ENCODE data around the gene CYBA.

Gene CYBA

DNA sequence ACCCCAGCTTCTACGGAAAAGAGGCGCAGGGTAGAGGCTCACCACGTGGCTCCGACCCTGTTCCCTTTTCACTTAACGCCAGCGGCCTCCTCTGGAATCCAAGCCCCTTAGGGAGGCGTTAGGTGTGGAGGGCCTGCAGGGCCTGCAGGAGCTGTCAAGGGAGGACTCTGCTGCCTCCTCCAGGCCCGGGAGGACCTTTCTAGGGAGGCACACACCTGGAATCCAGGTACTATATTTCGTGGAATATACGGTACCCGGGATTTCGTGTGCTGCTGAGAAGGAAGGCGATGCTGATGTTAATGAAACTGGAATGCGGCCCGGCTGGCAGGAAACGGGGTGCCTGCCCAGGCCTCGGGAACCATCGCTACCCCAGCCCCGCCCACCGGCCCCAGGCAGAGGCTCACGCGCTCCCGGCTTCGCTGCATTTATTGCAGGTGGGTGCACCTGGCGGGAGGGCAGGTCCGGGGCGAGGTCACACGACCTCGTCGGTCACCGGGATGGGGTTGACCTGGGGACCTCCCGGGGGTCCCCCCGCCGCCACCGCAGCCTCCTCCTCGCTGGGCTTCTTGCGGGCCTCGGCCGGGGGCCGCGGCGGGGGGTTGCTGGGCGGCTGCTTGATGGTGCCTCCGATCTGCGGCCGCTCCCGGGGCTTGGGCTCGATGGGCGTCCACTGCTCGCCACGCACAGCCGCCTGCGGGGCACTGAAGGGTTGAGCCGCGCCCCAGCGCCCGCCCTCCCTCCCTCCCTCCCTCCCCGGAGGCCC lies 7.8 kb downstream of the CYBA start:
- no peak for DNase-seq

DNA sequence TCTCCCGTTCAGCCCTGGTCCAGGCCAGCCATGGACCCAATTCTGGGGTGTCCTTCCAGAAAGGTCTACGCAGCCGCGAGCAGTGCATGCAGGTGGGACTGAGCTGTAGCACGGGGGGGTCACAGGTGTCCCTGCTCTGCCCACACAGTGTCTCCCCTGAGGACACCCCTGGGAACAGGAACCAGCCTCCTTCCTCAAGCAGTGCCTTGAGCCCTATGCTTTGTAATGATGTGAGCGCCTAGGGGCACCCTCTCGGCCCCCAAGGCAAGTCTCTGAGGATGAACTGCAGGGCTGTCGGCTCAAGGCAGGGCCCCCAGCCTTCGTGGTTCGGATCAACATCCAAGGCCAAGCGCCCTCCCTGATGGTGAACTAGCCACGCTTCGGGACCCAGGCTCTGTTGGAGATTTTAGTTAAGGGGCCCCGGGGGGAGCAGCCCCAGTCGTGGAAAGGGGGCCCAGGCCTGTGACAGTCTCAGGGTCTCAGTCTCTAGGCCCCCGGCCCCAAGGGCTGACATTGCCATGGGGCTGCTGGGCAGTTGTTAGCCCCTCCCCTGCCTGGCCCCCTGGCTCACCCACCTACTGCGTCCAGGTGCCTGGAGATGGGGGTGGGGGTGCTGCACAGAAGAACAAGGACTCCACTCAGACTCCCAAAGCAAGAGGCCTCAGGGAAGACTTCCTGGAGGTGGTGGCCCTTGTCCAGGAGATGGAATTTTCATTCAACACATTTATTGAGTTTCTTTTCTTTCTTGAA lies 10.2 kb downstream of the CYBA start:
- no peak for DNase-seq

DNA sequence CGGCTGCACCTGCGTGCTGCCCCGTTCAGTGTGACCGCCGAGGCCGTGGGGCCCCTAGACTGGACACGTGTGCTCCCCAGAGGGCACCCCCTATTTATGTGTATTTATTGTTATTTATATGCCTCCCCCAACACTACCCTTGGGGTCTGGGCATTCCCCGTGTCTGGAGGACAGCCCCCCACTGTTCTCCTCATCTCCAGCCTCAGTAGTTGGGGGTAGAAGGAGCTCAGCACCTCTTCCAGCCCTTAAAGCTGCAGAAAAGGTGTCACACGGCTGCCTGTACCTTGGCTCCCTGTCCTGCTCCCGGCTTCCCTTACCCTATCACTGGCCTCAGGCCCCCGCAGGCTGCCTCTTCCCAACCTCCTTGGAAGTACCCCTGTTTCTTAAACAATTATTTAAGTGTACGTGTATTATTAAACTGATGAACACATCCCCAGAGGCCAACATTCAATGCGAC lies 10.8 kb downstream of the CYBA start:
- no peak for DNase-seq

DNA sequence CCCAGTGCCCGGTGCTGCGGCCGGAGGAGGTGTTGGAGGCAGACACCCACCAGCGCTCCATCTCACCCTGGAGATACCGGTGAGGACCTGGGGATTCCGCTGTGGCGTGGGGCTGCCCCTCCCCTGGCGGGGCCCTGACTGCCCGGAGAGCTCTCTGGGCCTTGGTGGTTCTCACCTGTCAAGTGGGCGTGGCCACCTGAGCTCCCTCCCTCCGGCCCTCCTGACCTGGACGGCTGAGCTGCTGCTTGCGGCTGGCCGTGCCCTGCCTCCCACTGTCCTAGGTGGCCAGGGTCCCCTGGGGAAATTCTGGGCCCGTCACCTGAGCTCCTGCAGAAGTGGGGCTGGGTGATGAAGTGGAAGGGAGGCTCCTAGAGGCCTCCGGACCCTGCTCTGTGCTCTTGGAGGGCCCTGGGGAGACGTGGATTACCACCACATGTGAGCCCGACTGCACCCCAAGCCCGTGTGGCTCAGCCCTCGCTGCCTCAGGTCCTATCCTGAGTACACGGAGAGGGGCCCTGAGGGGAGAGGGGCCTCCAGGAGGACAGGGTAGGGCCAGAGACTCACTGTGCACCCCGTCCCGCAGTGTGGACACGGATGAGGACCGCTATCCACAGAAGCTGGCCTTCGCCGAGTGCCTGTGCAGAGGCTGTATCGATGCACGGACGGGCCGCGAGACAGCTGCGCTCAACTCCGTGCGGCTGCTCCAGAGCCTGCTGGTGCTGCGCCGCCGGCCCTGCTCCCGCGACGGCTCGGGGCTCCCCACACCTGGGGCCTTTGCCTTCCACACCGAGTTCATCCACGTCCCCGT lies 11.4 kb downstream of the CYBA start:
- DNase-seq, result no peak

DNA sequence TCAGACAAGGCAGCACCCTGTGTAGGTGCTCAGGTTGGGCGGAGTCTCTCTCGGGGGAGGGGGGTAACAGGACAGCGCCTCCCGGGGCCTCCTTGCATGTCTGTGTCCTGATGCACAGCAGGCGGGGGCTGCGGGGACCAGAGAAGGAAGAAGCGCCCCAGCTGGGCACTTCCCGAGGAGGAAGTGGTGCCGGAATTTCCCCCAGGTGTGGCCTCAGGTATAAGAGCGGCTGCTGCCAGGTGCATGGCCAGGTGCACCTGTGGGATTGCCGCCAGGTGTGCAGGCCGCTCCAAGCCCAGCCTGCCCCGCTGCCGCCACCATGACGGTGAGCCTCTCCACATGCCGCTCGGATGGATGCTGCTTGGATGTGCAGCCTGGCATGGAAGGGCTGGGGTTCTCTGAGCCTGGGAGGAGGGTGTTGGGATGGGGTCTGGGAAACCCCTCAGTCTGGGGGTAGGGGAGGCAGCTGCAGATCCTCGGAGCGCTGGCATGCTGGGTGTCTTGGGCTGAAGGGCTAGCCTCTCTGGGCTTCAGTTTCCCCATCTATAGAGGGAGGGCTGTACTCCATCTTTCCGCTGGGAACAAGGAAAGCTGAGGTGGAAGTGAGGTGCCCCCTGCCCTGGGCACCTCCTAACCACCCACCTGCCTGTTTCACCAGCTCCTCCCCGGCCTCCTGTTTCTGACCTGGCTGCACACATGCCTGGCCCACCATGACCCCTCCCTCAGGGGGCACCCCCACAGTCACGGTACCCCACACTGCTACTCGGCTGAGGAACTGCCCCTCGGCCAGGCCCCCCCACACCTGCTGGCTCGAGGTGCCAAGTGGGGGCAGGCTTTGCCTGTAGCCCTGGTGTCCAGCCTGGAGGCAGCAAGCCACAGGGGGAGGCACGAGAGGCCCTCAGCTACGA lies 12.3 kb downstream of the CYBA start, which contains the start of gene IL17C:
Gene IL17C (plus strand): TSS at position 250 of the 908 bp plus-strand sequence. CDS start 70 bp downstream, at position 320.
- DNase-seq, result no peak

DNA sequence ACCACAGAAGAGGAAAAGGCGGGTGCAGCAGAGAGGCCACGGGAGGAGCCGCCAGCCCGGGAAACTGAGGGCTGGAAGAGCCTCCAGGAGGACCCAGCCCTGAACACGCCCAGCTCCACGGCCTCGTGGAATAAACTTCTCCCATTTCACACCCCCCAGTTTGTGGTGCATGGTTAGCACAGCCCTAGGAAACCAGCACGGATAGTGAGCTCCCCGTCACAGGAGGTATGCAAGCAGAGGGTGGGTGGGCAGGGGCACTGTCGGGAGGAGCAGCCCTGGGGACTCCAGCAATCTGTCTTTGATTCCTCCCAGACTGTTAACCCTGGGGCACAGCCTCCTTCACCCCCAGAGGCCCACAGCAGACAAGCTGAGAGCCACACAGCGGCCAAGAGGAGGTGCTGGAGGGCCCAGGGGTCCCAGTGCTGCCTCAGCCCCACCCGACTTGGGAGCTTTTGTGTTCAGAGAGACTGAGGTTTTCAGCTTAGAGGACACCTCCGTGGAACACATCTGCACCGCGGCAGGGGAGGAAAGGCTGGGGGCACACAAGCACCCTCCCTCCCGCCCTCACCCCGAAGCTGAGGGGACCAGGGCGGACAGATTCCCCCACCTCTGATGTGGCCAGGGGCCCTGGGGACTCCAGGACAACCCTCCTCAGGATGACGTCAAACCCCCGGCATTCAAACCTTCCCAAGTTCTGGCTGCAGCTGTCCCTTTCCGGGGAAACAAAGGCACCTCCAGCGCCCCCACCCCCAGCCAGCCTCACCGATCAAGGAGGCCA lies 14.2 kb downstream of the CYBA start:
- DNase-seq, result no peak

DNA sequence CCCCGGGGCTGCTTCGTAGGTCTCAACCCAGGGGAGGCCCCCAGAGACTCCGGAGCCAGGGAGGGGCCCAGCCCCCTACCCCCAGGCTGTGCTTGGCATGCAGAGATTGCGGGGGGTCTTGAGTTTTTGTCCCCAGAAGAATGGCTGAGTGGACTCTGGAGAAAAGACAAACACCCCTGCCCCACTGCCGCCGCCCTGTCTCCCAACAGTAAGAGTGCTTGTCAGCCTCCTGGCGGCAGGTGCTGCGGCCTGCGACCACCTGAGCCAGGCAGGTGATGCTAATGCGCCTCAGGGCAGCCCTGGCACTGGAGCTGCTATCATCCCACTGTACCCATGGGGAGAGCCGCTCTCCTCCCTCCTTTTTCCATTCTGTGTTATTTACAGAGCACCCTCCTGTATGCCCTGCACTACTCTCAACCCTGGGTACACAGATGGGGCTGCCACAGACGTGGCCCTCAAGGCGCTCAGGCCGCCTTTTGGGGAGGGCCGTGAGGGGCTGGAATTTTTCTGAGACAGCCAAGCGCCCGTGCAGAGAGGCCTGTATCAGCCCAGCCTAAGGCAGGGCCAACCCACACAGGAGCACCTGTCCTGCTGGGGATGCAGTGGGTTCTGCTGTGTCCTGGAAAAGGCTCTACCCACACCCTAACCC lies 15.1 kb downstream of the CYBA start:
- no peak for DNase-seq

DNA sequence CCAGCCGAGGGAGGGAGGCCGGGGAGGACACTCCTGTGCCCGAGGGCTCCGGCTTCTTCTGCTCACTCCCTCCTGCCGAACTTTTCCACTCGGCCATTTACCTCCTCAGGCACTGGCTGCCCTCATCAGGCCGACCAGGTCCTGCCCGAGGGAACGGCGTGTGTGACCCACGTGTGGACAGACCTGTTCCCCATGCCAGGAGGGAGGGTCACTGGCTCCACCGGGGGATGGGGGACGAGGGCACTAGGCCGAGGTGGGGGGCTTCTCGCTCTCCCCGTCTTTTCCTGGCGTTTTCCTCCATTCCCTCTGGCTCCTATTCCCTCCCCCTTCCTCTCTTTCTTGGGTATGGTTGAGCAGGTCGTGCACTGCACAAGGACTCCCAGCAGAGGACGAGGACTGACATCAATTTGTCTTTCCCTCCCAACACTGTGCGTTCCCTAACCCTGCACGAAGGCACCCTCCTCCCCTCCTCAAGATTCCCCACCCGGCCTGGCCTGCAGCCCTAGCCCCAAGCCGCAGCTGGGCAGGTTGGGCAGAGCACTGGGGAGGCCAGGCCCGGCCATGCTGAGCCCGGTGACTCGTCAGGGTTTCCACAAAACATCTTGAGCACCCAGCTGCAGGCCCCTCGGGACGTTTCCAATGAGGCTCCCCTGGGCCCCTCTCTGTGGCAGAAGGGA lies 15.7 kb downstream of the CYBA start:
- DNase-seq, result no peak

DNA sequence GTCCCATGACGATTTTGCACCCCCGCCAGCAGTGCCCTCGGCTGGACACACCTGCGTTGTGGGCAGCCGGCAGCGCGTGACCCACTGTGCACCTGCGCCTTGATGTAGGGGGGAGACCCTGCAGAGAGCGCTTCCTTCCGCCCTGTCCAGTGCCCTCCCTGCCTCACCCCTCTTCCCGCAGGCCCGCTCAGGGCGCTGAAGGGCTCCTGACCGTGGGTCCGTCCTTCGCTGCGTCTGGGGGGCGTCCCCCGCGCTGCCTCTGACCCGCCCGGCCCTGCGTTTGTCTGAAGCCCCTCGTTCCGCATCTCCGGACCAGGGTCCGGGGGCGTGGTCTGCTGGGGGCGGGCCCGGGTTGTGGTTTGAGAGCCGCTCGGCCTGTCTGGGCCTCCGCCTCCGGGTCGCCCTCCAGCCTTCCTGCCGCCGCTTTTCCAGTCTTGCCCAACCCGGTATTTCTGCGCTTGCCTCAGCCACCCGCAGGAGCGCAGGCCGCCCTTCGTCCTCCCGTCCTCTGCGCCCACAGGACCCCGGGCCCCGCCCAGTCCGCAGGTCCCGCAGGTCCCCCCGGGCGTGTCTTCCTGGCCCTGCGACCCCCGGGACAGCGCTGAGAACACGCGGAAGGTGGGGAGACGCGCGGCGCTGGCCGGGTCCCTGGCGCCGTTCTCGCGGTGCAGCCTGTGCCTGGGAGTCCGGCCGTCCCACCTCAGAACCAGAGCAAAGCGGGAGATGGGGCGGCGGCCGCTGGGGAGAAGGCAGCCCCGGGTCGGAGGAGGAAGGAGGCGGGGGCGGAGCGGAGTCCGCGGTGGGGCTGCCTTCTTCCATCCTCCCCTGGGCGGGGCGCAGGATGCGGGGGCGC lies 16.5 kb downstream of the CYBA start:
- DNase-seq, result peak; percentile 62

DNA sequence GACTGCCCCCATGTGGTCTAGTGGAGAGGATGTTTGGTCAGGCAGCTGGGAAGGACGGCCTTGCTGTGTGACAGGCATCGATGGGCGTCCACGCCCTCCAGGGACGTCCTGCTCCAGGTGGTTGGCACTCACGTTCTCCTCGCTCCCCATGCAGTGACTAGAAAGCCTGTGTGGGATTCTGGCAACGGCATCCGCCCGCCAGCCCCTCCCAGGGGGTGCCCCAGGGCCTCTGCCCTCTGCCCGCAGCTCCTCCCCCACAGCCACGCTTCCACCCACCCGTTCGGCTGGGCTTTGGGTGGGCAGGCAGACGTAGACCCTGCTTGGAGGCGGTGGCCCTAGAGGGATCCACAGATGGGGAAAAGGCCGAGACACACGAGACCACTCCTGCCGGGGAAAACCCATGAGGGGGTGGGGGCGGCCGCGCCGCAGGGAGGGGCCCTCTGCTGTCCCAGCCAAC lies 17.1 kb downstream of the CYBA start:
- DNase-seq, result peak; percentile 56

DNA sequence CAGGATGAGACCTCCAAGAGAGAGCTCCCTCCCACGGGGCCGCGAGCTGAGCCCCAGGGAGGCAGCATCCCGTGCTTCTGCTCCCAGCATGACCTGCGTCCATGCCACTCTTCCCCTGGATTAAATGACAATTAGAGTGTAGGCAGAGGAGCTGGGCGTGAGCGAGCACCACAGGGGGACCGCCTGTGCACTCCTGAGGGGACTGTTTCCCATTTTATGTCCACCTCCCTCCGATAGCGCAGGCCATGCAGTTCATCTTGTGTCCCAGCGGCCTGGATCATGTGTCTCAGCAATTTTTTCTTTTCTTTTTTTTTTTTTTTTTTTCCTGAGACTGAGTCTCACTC lies 18.3 kb downstream of the CYBA start:
- DNase-seq, result no peak

DNA sequence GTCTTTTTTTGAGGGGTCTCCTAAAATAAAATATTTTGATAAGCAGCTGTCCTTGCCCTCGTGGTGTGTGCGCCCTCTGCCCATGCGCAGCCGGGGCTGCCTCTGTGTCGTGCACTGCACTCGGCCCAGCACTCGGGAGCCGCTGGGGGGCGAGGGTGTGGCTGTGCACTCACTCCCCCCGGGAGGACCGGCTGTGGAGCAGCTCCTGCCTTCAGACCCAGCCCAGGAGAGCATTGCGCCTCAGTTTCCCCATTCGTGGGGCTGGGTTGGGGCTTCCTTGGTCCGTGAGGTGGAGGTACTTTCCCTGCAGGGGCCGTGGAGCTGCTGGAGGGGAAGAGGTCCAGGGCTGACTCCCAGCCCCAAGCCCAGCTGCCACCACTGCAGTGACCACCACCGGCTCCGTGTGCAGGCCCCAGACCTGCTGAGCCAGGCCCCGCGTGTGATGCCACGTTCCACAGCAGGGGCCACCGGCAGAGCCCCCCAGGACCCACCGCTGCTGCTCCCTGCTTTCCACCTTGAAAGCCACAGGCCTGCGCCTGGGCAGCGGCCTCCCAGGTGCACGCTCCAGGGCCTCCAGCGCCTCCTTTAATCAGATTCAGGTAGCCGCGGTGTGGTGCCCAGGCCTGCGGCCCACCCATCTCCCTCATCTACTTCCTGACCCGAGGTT lies 18.8 kb downstream of the CYBA start:
- no peak for DNase-seq

DNA sequence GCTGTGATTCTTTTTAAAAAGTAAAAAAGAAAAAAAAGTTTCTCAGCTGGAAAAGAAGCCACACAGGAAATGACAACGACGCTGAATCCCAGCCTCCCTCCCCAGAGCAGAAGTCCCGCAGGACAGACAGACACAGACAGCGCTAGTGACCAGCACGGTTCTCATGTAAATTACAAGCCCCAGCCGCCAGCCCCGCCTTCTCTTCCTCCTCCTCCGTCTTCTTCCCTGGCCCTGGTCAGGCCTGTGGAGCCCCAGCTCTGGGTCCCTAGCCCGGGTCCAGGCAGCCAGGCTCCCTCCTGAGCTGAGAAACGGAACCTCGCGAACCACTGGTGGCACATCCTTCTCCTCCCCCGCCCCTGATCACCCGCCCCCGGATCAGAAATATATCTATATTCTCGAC lies 19.5 kb downstream of the CYBA start:
- DNase-seq, result no peak

DNA sequence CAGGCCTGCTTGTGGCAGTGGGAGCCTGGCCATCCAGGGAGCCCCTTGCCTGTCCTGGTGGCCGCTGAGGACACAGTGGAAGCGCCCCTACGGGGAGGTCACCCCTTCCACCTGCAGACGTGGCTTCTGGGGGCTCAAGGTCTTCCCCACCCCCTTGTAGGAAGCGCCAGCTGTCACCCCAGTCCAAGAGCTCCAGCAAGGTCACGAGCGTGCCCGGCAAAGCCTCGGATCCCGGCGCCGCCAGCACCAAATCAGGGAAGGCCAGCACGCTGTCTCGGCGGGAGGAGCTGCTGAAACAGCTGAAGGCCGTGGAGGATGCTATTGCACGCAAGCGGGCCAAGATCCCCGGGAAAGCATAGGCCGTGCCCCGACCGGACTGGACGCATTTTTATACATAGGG lies 19.9 kb downstream of the CYBA start:
- DNase-seq, result no peak

DNA sequence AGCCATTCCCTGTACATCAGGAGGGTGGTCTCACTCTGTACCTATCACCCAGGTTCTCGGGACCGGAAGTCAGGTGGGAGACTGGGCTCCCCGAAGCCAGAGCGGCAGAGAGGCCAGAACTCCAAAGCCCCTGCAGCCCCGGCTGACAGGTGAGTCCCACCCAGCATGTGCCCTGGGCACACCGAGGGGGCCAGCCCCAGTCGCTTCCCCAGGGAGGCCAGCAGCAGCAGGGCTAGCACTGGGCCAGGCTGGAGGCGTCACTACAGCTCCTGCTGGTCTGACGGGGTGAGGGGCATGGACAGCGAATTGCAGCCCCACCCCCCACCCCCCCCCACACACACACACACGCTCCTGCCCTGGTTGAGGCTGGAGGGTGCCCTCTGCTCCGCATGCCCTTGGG lies 20.4 kb downstream of the CYBA start:
- no peak for DNase-seq

DNA sequence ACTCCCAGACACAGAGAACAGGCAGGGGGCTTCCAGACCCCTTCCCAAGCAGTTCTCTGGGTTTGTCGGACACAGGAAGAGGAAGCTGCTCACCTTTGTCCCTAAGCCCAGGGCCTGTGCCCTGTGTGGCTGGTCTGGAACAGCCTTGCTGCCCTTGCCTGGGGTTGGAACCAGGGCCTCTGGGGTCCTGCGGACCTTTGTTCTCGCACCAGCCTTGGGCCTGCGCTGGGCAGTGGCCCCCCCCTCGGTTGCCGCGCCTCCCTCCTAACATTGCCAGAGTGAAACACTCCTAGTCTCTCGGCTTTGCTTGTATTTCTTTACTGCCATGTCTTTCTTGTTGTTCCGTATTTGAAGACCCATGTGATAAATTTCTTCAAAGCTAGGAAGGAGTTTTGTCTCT lies 21.0 kb downstream of the CYBA start:
- no peak for DNase-seq

DNA sequence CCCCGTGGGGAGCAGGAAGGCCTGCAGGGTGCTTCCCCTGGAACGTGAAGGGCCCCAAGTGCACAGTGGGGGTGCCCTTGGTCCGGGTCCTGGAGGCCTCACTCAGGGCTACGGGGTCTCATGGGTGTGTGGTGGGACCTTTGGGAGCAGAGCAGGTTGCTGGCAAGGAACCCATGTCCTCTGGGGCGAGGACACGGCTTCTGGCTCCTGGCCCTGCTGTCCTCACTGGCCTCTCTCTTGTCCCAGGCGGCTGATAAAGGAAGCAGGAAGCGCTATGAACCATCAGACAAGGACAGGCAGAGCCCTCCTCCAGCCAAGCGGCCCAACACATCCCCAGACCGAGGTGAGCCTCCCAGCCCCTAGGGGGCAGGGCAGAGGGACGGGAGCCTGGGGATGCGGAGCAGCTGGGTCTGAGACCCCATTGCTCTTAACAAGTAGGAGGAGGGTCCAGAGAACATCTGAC lies 22.3 kb downstream of the CYBA start:
- DNase-seq, result peak; percentile 50

DNA sequence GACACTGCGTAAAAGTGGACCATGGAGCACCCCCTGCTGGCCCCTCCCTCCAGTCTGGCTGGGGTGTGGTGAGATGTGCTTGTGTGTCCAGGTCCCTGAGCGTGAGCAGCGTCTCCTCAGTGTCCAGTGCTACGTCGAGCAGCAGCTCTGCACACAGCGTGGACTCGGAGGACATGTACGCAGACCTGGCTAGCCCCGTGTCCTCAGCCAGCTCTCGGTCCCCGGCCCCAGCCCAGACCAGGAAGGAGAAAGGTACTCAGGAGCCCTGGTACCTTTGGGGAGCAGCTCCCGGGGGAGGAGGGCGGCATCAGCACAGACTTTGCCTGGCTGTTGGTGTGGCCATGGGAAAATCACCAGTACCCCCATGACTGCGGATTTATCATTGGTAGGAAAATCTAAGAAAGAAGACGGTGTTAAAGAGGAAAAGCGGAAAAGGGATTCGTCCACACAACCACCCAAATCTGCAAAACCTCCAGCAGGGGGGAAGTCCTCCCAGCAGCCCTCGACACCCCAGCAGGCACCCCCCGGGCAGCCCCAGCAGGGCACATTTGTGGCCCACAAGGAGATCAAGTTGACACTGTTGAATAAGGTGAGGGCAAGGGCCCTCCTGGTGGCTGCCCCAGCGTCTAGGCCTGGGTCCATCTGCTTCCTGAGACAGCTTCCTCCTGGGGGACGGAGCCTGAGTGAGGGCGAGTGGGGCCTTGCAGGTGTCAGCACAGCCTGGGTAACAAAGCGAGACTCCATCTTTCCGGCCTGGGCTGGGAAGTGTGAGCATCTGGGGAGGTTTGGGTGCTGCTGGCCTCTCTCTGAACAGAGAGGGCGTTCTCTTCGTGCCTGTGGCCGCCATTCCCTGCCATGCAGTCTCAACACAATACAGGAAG lies 23.1 kb downstream of the CYBA start:
- no peak for DNase-seq
